ENCODE results near the gene PLCH2.

DNA sequence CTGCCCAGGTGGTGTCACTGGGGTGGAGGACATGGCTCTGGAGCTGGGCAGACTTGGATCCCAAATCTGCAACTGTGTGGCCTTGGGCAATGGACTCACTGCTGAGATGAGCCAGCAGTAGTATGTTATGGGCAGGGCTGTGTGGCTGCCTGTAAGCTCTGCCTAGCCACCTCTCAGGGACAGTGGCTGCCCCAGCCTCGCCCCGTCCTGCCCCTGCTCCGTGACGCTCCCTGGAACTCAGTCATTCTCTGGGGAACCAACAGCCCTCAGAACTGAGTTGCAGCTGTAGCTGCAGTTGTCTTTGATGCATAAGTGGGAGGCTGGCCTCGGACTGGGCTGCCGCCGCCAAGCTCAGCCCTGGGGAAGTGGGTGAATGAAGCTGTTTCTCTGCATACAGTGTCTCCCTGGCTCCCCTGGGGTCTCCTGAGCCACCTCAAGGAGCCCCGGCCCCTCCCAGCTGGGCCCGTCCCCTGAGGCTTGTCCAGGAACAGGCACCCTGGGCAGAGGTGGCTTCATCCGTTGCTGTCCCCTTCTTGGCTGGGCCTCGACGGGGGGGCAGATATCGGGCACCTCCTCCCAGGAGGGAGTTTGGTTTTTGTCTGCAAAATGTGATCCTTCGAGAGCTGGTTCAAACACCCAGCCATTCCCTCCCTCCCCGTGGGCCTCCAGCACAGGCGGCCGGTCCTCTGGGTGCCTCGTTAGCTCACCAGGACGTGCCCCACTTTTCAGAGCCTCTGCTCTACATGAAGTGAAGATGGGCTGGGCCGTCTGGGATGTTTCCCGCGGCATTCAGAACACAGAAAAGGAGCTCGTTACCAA is 26.2 kb upstream of the PLCH2 start:
- TF ChIP-seq, protein P1, sequence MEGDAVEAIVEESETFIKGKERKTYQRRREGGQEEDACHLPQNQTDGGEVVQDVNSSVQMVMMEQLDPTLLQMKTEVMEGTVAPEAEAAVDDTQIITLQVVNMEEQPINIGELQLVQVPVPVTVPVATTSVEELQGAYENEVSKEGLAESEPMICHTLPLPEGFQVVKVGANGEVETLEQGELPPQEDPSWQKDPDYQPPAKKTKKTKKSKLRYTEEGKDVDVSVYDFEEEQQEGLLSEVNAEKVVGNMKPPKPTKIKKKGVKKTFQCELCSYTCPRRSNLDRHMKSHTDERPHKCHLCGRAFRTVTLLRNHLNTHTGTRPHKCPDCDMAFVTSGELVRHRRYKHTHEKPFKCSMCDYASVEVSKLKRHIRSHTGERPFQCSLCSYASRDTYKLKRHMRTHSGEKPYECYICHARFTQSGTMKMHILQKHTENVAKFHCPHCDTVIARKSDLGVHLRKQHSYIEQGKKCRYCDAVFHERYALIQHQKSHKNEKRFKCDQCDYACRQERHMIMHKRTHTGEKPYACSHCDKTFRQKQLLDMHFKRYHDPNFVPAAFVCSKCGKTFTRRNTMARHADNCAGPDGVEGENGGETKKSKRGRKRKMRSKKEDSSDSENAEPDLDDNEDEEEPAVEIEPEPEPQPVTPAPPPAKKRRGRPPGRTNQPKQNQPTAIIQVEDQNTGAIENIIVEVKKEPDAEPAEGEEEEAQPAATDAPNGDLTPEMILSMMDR (conservative IDR thresholded peaks at IDR 0.05; ENCODE audit: low read depth, low read length) = no peak
- no peak for TF ChIP-seq EZH2 (IDR thresholded peaks at IDR 0.05; ENCODE audit: borderline replicate concordance, low read depth, low read length, poor library complexity, severe bottlenecking)

Data from A673 (cell line).